HG02885 (cell line): Measurements from ENCODE around the gene OR4C46.
"Not testable (repeated sequence)": the region's sequence is repeated elsewhere in the genome, so short reads cannot be mapped to it uniquely, and the experiment has no call there.

Experiments
- ATAC-seq: cut with Tn5 transposase; IDR thresholded peaks from one replicate; pipeline ENCODE4 v1.9.1; 2021; ENCODE audit warnings: mild to moderate bottlenecking; ENCODE audit not compliant: unreplicated experiment, poor library complexity

The OR4C46 gene

DNA sequence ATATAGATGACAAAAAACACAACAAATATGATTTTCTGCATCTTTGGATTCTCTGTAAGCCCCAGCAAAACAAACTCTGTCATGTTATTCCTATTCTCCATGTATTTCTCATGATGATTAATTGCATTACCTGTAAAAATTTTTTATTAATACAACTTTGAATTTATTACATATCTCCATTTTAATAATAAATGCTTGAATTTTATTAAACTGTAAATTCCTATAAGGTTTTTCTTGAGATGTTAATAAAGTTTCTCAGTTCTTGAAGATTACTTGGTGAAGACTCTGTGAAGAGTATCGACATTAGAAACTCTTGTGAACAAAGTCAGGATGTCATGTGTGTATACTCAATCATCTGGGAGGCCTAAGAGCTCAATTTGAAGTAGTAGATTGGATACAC lies at the start of gene OR4C46:
Gene OR4C46, minus strand, starts transcription at position 101 of the 400 bp plus-strand sequence. Its CDS starts 0 bp downstream, at position 101.
- ATAC-seq = no peak

DNA sequence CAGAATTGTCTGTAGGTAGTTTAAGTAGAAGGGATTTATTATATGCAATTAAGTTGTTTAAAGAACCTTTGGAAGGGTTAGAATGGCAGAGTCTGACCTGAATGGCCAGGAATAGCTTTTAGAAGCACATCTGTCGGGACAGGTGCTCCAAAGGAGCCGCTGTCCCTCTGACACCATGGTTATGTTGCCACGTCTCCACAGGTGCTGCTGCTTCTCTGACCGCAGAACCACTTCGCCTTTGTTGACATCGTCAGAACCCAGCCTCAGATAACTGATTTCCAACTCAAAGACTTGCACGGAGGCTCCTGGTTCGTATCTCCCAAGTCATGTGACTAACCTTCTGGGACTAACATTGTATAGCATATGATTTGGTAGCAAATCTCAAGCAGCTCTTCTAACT lies 41.8 kb upstream of the OR4C46 start:
- ATAC-seq = not testable (repeated sequence)

DNA sequence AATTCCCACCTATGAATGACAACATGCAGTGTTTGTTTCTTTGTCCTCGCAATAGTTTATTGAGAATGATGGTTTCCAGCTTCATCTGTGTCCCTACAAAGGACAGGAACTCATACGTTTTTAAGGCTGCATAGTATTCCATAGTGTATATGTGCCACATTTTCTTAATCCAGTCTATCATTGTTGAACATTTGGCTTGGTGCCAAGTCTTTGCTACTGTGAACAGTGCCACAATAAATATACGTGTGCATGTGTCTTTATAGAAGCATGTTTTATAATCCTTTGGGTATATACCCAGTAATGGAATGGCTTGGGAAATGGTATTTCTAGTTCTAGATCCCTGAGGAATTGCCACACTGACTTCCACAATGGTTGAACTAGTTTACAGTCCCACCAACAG lies 42.4 kb downstream of the OR4C46 start:
- ATAC-seq = not testable (repeated sequence)

DNA sequence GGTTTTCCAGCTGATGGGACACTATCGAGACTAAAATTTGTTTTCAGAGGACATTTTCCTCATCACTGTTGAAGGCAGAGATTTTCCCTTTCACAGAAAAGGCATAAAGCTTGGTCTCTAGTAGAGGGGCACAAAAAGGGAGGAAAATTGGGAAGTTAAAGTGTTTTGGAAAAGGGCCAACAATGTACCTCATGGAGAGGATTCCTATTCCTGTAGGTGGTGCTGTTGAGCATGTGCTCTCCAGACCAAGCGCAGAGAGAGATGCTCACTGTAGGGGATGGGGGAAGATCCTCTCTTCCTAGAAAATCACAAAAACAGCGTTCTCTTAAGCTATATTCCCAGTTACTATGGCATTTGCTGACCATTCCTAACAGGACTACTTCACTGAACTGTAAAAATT lies 44.9 kb downstream of the OR4C46 start:
- no peak for ATAC-seq

DNA sequence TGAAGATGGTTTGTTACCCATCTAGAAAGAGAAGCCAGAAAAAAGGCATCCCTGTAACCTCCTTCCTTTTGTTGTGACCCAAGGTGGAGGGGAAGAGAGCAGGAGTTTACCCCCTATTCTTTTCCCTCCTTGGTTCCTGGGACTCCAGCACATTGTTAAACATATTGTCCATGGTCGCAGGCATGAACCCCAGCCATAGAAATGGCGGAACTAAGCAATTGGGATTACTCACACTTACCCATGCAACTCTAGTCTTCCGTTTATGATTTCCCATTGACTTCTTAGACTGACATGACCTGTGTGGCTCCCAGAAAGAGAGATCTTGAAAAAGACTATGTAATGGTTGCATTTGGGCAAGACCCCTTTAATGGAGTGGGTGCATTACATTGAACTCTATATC lies 45.4 kb downstream of the OR4C46 start:
- no peak for ATAC-seq
